ENCODE data around the gene KLF3. TPM values are rescaled to one million over a fixed set of nuclear protein-coding genes. Genes with fewer than 3 reads are reported as not detected.

Gene KLF3
- total and polyA plus RNA-seq, 2 experiments from 2014 or later, result 68.4 to 77.3 TPM

GRCh38 chr4:38745881-38746280, 81.9 kb downstream of the KLF3 start:
- Histone ChIP-seq H3K36me3 (replicated peaks; ENCODE audit: insufficient read depth, low read depth) (no peaks in the 10 kb centered on the region), H4K20me1 (ENCODE audit: insufficient read depth, poor library complexity, severe bottlenecking) (no peaks in the 10 kb centered on the region), H3K4me2 (no peak overlapping the region), H3K4me3 (no peak overlapping the region), H3K4me1 (ENCODE audit: insufficient read depth) (no peaks in the 10 kb centered on the region), H3K9me2 (replicated peaks; ENCODE audit: insufficient read depth) (no peaks in the 10 kb centered on the region), H3K27me3 (no peaks in the 10 kb centered on the region), H2AFZ (no peak overlapping the region), H3K9me3 (ENCODE audit: low read depth) (no peaks in the 10 kb centered on the region), H3K79me2 (no peaks in the 10 kb centered on the region), H3K27ac (no peak overlapping the region)
- no peak for TF ChIP-seq EZH2 (IDR thresholded peaks at IDR 0.05; ENCODE audit: borderline replicate concordance)
- TF ChIP-seq CTCF (IDR thresholded peaks at IDR 0.05; ENCODE audit: poor library complexity), result no peak
- no peak for TF ChIP-seq EZH2phosphoT487 (IDR thresholded peaks at IDR 0.05; ENCODE audit: low read depth, severe bottlenecking, unreplicated experiment)
- DNase-seq (ENCODE audit: low spot score), result no peak
- WGBS (ENCODE audit: low lambda C conversion rate, missing lambda C conversion rate), result 98% methylated on average over 5 of the region's 5 CpGs

- Histone ChIP-seq H3K9me2 (replicated peaks; ENCODE audit: insufficient read depth) (no peaks in the 10 kb centered on the region), H3K4me2 (no peak overlapping the region), H3K79me2 (no peaks in the 10 kb centered on the region), H3K36me3 (replicated peaks; ENCODE audit: insufficient read depth, low read depth) (no peaks in the 10 kb centered on the region), H3K27ac (no peak overlapping the region), H3K9me3 (ENCODE audit: low read depth) (no peaks in the 10 kb centered on the region), H3K4me3 (no peak overlapping the region), H3K4me1 (ENCODE audit: insufficient read depth) (no peaks in the 10 kb centered on the region), H2AFZ (no peak overlapping the region), H3K27me3 (no peaks in the 10 kb centered on the region), H4K20me1 (ENCODE audit: insufficient read depth, poor library complexity, severe bottlenecking) (no peaks in the 10 kb centered on the region)
- TF ChIP-seq EZH2 (IDR thresholded peaks at IDR 0.05; ENCODE audit: borderline replicate concordance) (no peak), EZH2phosphoT487 (IDR thresholded peaks at IDR 0.05; ENCODE audit: low read depth, severe bottlenecking, unreplicated experiment) (no peak), CTCF (IDR thresholded peaks at IDR 0.05; ENCODE audit: poor library complexity) (no peak)
- no peak for DNase-seq (ENCODE audit: low spot score)
These were observed 83.6 kb downstream of the KLF3 start for GRCh38 chr4:38747629-38748028.

- TF ChIP-seq EZH2 (IDR thresholded peaks at IDR 0.05; ENCODE audit: borderline replicate concordance) (no peak), CTCF (IDR thresholded peaks at IDR 0.05; ENCODE audit: poor library complexity) (no peak), EZH2phosphoT487 (IDR thresholded peaks at IDR 0.05; ENCODE audit: low read depth, severe bottlenecking, unreplicated experiment) (no peak)
- Histone ChIP-seq H4K20me1 (ENCODE audit: insufficient read depth, poor library complexity, severe bottlenecking) (no peaks in the 10 kb centered on the region), H3K79me2 (no peaks in the 10 kb centered on the region), H2AFZ (no peak overlapping the region), H3K4me3 (no peak overlapping the region), H3K9me2 (replicated peaks; ENCODE audit: insufficient read depth) (no peaks in the 10 kb centered on the region), H3K9me3 (ENCODE audit: low read depth) (no peaks in the 10 kb centered on the region), H3K27me3 (no peaks in the 10 kb centered on the region), H3K36me3 (replicated peaks; ENCODE audit: insufficient read depth, low read depth) (no peaks in the 10 kb centered on the region), H3K4me2 (no peak overlapping the region), H3K4me1 (ENCODE audit: insufficient read depth) (peaks cover 5% of the 10 kb centered on the region), H3K27ac (no peak overlapping the region)
- DNase-seq (ENCODE audit: low spot score), result no peak
- 81% methylated on average over 4 of the region's 4 CpGs for WGBS (ENCODE audit: low lambda C conversion rate, missing lambda C conversion rate)
These were observed 85.3 kb downstream of the KLF3 start for GRCh38 chr4:38749336-38749735.

Other genes with a start within 250 kb of the KLF3 start
- gene TLR10, start 118.8 kb downstream of the KLF3 start, total RNA-seq, result not detected in 2 replicates
- gene TLR10, start 118.8 kb downstream of the KLF3 start, polyA plus RNA-seq, result not detected in 2 replicates
- gene TLR1, start 140.6 kb downstream of the KLF3 start, total RNA-seq, result 2.7 and 4.2 TPM in 2 replicates
- 0.36 and 1.0 TPM in 2 replicates for gene TLR1, start 140.6 kb downstream of the KLF3 start, polyA plus RNA-seq
- gene TLR6, start 192.6 kb downstream of the KLF3 start, total RNA-seq, result 1.1 and 2.6 TPM in 2 replicates
- gene TLR6, start 192.6 kb downstream of the KLF3 start, polyA plus RNA-seq, result 0.24 and 0.56 TPM in 2 replicates
- 127 and 140 TPM in 2 replicates for gene FAM114A1, start 203.6 kb downstream of the KLF3 start, total RNA-seq
- 110 and 113 TPM in 2 replicates for gene FAM114A1, start 203.6 kb downstream of the KLF3 start, polyA plus RNA-seq

Measured in hepatocyte (in vitro differentiated cells).